ENCODE results near the gene OR2T12.

GRCh38 chr1:248343451-248343850 is 40.2 kb upstream of the OR2T12 start:
- no peak for TF ChIP-seq GATA2 (IDR thresholded peaks at IDR 0.05; ENCODE audit: low read depth, low read length)
- no peak for TF ChIP-seq GATA3 (IDR thresholded peaks at IDR 0.05; ENCODE audit: low read depth, low read length)

Measured in SH-SY5Y (cell line).